GM12874 (cell line): ENCODE data around the gene SNED1.

Experiments used
- CTCF ChIP-seq: IDR thresholded peaks from 2 replicates; pipeline ENCODE4 v1.5.1; 2011; ENCODE audit warnings: low read depth, mild to moderate bottlenecking, control low read depth, low read length, moderate library complexity; ENCODE audit not compliant: insufficient read depth

The SNED1 gene

GRCh38 chr2:241103176-241103595 is 104.8 kb downstream of the SNED1 start:
- no peak for TF ChIP-seq CTCF

DNA sequence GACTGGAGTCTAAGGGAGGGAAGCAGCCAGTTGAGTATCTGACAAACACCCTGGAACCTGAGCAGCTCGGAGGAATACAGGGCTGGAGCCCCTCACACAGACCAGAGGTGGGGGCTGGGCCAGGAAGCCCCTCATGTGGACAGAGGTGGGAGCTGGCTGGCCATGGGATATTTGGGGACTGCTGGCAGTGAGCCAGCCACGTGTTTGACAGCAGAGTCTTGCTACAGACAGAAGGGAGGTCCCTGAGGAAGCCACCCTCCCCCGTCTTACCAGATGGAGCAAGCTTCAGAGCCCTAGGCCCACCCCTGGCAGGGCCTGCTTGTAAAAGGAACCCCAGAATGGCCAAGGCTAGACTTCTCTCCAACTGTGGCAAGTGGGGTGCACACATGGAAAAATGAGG is 107.2 kb downstream of the SNED1 start:
- no peak for TF ChIP-seq CTCF

- TF ChIP-seq CTCF: no peak
Measured at GRCh38 chr2:241107031-241107783, 108.8 kb downstream of the SNED1 start.

GRCh38 chr2:241108271-241109209 is 110.1 kb downstream of the SNED1 start:
- TF ChIP-seq CTCF: no peak

DNA sequence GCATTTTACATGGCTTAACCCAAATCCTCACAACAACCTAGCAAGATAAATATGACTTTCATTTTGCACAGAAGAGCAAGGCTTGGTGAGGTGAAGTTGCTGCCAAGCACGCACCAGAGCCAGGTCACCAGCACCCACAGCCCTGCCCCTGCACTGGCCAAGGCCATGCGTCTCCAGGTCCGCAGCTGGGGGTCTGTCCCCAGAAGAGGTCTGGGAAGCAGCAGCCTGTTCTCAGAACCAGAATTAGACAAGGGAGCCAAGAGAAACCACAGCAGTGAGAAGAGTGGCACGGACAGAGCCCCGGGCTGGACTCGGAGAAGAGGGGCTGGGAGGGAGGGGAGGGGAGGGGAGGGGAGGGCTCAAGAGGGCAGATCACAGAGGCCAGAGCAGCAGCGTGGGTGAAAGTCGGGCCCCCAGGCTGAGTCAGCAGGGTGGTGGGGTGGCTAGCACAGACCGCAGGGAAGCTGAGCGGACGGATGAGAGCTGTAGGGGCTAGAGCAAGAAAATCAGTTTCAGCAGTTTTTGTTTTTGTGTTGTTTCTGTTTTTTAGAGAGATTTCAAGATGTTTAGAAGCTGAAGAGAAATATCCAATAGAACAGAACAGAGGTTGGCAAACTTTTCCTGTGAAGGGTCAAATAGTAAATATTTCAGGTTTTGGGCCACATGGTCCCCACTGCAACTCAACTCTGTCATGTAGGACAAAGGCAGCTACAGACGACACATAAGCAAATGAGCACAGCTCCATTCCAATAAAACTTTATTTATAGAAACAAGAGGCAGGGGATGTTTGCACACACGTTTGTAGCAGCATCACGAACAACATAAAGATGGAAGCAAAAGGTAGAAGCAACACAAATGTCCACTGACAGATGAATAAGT is 111.0 kb downstream of the SNED1 start:
- TF ChIP-seq CTCF: no peak

DNA sequence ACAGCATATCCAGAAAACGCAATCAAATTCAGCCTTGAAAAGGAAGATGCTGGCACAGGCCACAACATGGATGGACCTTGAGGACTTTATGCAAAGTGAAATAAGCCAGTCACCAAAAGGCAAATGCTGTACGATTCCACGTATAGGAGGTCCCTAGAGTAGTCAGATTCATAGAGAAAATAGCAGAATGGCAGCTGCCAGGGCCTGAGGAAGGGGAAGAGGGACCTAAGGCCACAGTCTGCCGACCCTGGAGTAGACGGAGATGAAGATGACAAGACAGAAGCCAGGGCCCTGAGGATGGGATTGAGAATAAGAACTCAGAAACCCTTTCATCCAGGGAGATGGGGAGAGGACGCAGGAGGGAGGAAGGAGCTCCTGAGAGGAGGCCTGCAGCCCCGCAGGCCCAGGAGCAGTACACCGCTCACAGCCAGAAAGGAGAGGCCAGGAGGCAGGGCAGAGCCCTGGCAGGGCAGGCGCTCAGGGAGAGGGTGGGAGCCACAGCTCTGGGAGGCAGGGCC is 111.7 kb downstream of the SNED1 start:
- no peak for TF ChIP-seq CTCF
